Measurements from ENCODE around the gene DGUOK. TPM values are rescaled to one million over a fixed set of nuclear protein-coding genes. Genes with fewer than 3 reads are reported as not detected.
"Not testable (repeated sequence)": the region's sequence is repeated elsewhere in the genome, so short reads cannot be mapped to it uniquely, and the experiment has no call there.

DGUOK gene
- total RNA-seq, 1 donor: 33.6 TPM

GRCh38 chr2:73925033-73925704, 1.5 kb upstream of the DGUOK start:
- Histone ChIP-seq H3K27me3 (ENCODE audit: insufficient read depth, low read length) (no peaks in the 10 kb centered on the region), H3K4me1 (ENCODE audit: insufficient read depth, low read length) (peaks cover 53% of the 10 kb centered on the region), H3K9me3 (ENCODE audit: low read depth, low read length) (no peaks in the 10 kb centered on the region), H3K4me3 (ENCODE audit: low read length) (no peak overlapping the region)

GRCh38 chr2:73925853-73926492, 707 bp upstream of the DGUOK start:
- Histone ChIP-seq H3K4me3 (ENCODE audit: low read length) (peak overlapping the region; percentile 68), H3K9me3 (ENCODE audit: low read depth, low read length) (no peaks in the 10 kb centered on the region), H3K27me3 (ENCODE audit: insufficient read depth, low read length) (no peaks in the 10 kb centered on the region), H3K4me1 (ENCODE audit: insufficient read depth, low read length) (peaks cover 56% of the 10 kb centered on the region)

- no peaks in the 10 kb centered on the region for H3K27me3 ChIP-seq (ENCODE audit: insufficient read depth, low read length)
- H3K4me3 ChIP-seq (ENCODE audit: low read length): peak overlapping the region; percentile 68
- peaks cover 69% of the 10 kb centered on the region for H3K4me1 ChIP-seq (ENCODE audit: insufficient read depth, low read length)
- H3K9me3 ChIP-seq (ENCODE audit: low read depth, low read length): no peaks in the 10 kb centered on the region
Measured at GRCh38 chr2:73927344-73927743, 664 bp downstream of the DGUOK start.

- Histone ChIP-seq H3K4me3 (ENCODE audit: low read length) (no peak overlapping the region), H3K9me3 (ENCODE audit: low read depth, low read length) (no peaks in the 10 kb centered on the region), H3K27me3 (ENCODE audit: insufficient read depth, low read length) (no peaks in the 10 kb centered on the region), H3K4me1 (ENCODE audit: insufficient read depth, low read length) (peaks cover 70% of the 10 kb centered on the region)
Measured at GRCh38 chr2:73928963-73929347, 2.3 kb downstream of the DGUOK start.

- H3K4me1 ChIP-seq (ENCODE audit: insufficient read depth, low read length): peaks cover 58% of the 10 kb centered on the region
- H3K9me3 ChIP-seq (ENCODE audit: low read depth, low read length): no peaks in the 10 kb centered on the region
- no peak overlapping the region for H3K4me3 ChIP-seq (ENCODE audit: low read length)
- H3K27me3 ChIP-seq (ENCODE audit: insufficient read depth, low read length): no peaks in the 10 kb centered on the region
Measured at GRCh38 chr2:73930386-73930785, 3.7 kb downstream of the DGUOK start.

- no peaks in the 10 kb centered on the region for H3K27me3 ChIP-seq (ENCODE audit: insufficient read depth, low read length)
- peaks cover 59% of the 10 kb centered on the region for H3K4me1 ChIP-seq (ENCODE audit: insufficient read depth, low read length)
- H3K9me3 ChIP-seq (ENCODE audit: low read depth, low read length): no peaks in the 10 kb centered on the region
- no peak overlapping the region for H3K4me3 ChIP-seq (ENCODE audit: low read length)
Measured at GRCh38 chr2:73931531-73932500, 5.1 kb downstream of the DGUOK start.

GRCh38 chr2:73933194-73933593, 6.5 kb downstream of the DGUOK start:
- H3K9me3 ChIP-seq (ENCODE audit: low read depth, low read length): no peaks in the 10 kb centered on the region
- peaks cover 59% of the 10 kb centered on the region for H3K4me1 ChIP-seq (ENCODE audit: insufficient read depth, low read length)
- no peak overlapping the region for H3K4me3 ChIP-seq (ENCODE audit: low read length)
- no peaks in the 10 kb centered on the region for H3K27me3 ChIP-seq (ENCODE audit: insufficient read depth, low read length)

- Histone ChIP-seq H3K4me3 (ENCODE audit: low read length) (no peak overlapping the region), H3K27me3 (ENCODE audit: insufficient read depth, low read length) (no peaks in the 10 kb centered on the region), H3K9me3 (ENCODE audit: low read depth, low read length) (no peaks in the 10 kb centered on the region), H3K4me1 (ENCODE audit: insufficient read depth, low read length) (peaks cover 49% of the 10 kb centered on the region)
Measured at GRCh38 chr2:73935641-73936040, 9.0 kb downstream of the DGUOK start.

GRCh38 chr2:73937103-73937885, 10.6 kb downstream of the DGUOK start:
- Histone ChIP-seq H3K4me1 (ENCODE audit: insufficient read depth, low read length) (peaks cover 37% of the 10 kb centered on the region), H3K9me3 (ENCODE audit: low read depth, low read length) (no peaks in the 10 kb centered on the region), H3K27me3 (ENCODE audit: insufficient read depth, low read length) (no peaks in the 10 kb centered on the region), H3K4me3 (ENCODE audit: low read length) (no peak overlapping the region)

GRCh38 chr2:73937899-73938298, 11.2 kb downstream of the DGUOK start:
- H3K27me3 ChIP-seq (ENCODE audit: insufficient read depth, low read length): no peaks in the 10 kb centered on the region
- H3K4me3 ChIP-seq (ENCODE audit: low read length): no peak overlapping the region
- H3K9me3 ChIP-seq (ENCODE audit: low read depth, low read length): no peaks in the 10 kb centered on the region
- peaks cover 34% of the 10 kb centered on the region for H3K4me1 ChIP-seq (ENCODE audit: insufficient read depth, low read length)

GRCh38 chr2:73938718-73939352, 12.2 kb downstream of the DGUOK start:
- Histone ChIP-seq H3K4me1 (ENCODE audit: insufficient read depth, low read length) (peaks cover 35% of the 10 kb centered on the region), H3K4me3 (ENCODE audit: low read length) (no peak overlapping the region), H3K9me3 (ENCODE audit: low read depth, low read length) (no peaks in the 10 kb centered on the region), H3K27me3 (ENCODE audit: insufficient read depth, low read length) (no peaks in the 10 kb centered on the region)

- H3K4me1 ChIP-seq (ENCODE audit: insufficient read depth, low read length): peaks cover 40% of the 10 kb centered on the region
- H3K27me3 ChIP-seq (ENCODE audit: insufficient read depth, low read length): no peaks in the 10 kb centered on the region
- no peak overlapping the region for H3K4me3 ChIP-seq (ENCODE audit: low read length)
- H3K9me3 ChIP-seq (ENCODE audit: low read depth, low read length): no peaks in the 10 kb centered on the region
Measured at GRCh38 chr2:73939419-73939818, 12.7 kb downstream of the DGUOK start.

GRCh38 chr2:73940066-73940465, 13.4 kb downstream of the DGUOK start:
- H3K4me3 ChIP-seq (ENCODE audit: low read length); H3K27me3 ChIP-seq (ENCODE audit: insufficient read depth, low read length); H3K9me3 ChIP-seq (ENCODE audit: low read depth, low read length): not testable (repeated sequence)
- peaks cover 46% of the 10 kb centered on the region for H3K4me1 ChIP-seq (ENCODE audit: insufficient read depth, low read length)

- Histone ChIP-seq H3K4me1 (ENCODE audit: insufficient read depth, low read length) (peaks cover 36% of the 10 kb centered on the region), H3K27me3 (ENCODE audit: insufficient read depth, low read length) (no peaks in the 10 kb centered on the region), H3K4me3 (ENCODE audit: low read length) (no peak overlapping the region), H3K9me3 (ENCODE audit: low read depth, low read length) (no peaks in the 10 kb centered on the region)
Measured at GRCh38 chr2:73942664-73943063, 16.0 kb downstream of the DGUOK start.
